Activated CD4-positive, alpha-beta T cell treated with anti-CD3 and anti-CD28 coated beads for 48 hours (primary cell): ENCODE data around the gene ACSF3.

Source experiments
- DNase-seq: peaks from one replicate; pipeline ENCODE4 v3.0.0-alpha.2; 2020

Gene ACSF3

GRCh38 chr16:89093602-89094251 lies at the start of gene ACSF3:
TSS of gene ACSF3 (plus strand) at chr16:89093852. CDS start at chr16:89100682, 6,830 bp downstream.
- DNase-seq = peak; percentile 77

- no peak for DNase-seq
Observed at GRCh38 chr16:89044418-89045180, 49.1 kb upstream of the ACSF3 start.

GRCh38 chr16:89045181-89045815 lies 48.4 kb upstream of the ACSF3 start:
- DNase-seq = no peak

- DNase-seq = no peak
Observed at GRCh38 chr16:89045881-89046280, 47.8 kb upstream of the ACSF3 start.

GRCh38 chr16:89046491-89046890 lies 47.2 kb upstream of the ACSF3 start:
- no peak for DNase-seq

GRCh38 chr16:89047331-89048089 lies 46.1 kb upstream of the ACSF3 start:
- DNase-seq = no peak

- no peak for DNase-seq
Observed at GRCh38 chr16:89048090-89048725, 45.4 kb upstream of the ACSF3 start.

- DNase-seq = no peak
Observed at GRCh38 chr16:89048871-89049422, 44.7 kb upstream of the ACSF3 start.

- DNase-seq = no peak
Observed at GRCh38 chr16:89049484-89050118, 44.1 kb upstream of the ACSF3 start.

- no peak for DNase-seq
Observed at GRCh38 chr16:89050119-89050867, 43.4 kb upstream of the ACSF3 start.

- DNase-seq = no peak
Observed at GRCh38 chr16:89050868-89051311, 42.8 kb upstream of the ACSF3 start.

- no peak for DNase-seq
Observed at GRCh38 chr16:89051521-89052166, 42.0 kb upstream of the ACSF3 start.

- no peak for DNase-seq
Observed at GRCh38 chr16:89052191-89052889, 41.3 kb upstream of the ACSF3 start.

GRCh38 chr16:89052890-89053724 lies 40.5 kb upstream of the ACSF3 start:
- DNase-seq = no peak

GRCh38 chr16:89053725-89054029 lies 40.0 kb upstream of the ACSF3 start:
- DNase-seq = no peak

GRCh38 chr16:89054261-89054661 lies 39.4 kb upstream of the ACSF3 start:
- DNase-seq = no peak

GRCh38 chr16:89054714-89055113 lies 38.9 kb upstream of the ACSF3 start:
- DNase-seq = no peak

GRCh38 chr16:89055313-89055712 lies 38.3 kb upstream of the ACSF3 start:
- DNase-seq = no peak

GRCh38 chr16:89055894-89056555 lies 37.6 kb upstream of the ACSF3 start:
- no peak for DNase-seq
